GM21737 (cell line): ENCODE data around the gene MTERF4.

Experiments used
- ATAC-seq: cut with Tn5 transposase; IDR thresholded peaks from one replicate; pipeline ENCODE4 v1.9.1; 2021; ENCODE audit warnings: mild to moderate bottlenecking, moderate library complexity; ENCODE audit not compliant: unreplicated experiment

The MTERF4 gene

GRCh38 chr2:241091734-241092445, 10.2 kb downstream of the MTERF4 start:
- no peak for ATAC-seq

- ATAC-seq: no peak
These were observed 10.9 kb downstream of the MTERF4 start for GRCh38 chr2:241091201-241091600.

GRCh38 chr2:241088791-241089732, 13.0 kb downstream of the MTERF4 start:
- ATAC-seq: no peak

GRCh38 chr2:241088376-241088775, 13.7 kb downstream of the MTERF4 start:
- ATAC-seq: no peak

GRCh38 chr2:241087420-241088268, 14.4 kb downstream of the MTERF4 start:
- ATAC-seq: no peak

DNA sequence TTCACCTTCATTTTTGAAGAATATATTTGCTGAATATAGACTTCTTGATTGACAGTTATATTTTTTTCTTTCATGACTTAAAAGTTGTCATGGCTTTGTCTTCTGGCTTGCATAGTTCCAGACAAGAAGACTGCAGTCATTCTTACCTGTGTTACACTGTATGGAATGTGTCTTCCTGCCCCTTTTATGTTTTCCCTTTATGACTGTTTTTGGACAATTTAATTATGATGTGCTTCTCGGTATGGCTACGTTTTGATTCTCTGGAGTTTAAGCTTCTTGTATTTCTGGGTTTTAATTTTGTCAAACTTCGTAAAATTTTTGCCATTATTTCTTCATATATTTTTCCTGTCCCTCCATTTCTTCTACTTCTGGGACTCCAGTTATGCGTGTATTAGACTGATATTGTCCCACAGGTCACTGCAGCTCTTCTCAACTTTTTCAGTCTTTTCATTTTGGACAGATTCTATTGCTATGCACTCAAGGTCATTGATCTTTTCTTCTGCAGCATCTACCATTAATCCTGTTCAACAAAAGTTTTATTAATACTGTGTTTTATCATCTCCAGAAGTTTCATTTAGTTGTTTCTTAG, 17.1 kb downstream of the MTERF4 start:
- ATAC-seq: no peak

DNA sequence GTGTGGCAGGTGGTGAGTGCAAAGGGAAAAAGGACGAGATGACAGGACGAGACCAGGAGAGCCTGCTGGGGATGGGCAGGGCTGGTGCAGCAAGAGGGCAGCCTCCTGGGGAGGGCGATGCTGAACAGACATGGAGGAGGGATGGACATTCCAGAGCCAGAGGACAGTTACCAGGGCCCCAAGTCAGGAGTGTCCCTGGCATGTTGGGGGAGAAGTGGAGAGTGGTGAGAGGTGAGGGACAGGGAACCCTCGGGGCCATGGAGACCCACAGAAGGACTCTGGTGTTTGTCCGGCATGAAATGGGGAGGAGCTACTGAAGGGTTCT, 19.0 kb downstream of the MTERF4 start:
- no peak for ATAC-seq

DNA sequence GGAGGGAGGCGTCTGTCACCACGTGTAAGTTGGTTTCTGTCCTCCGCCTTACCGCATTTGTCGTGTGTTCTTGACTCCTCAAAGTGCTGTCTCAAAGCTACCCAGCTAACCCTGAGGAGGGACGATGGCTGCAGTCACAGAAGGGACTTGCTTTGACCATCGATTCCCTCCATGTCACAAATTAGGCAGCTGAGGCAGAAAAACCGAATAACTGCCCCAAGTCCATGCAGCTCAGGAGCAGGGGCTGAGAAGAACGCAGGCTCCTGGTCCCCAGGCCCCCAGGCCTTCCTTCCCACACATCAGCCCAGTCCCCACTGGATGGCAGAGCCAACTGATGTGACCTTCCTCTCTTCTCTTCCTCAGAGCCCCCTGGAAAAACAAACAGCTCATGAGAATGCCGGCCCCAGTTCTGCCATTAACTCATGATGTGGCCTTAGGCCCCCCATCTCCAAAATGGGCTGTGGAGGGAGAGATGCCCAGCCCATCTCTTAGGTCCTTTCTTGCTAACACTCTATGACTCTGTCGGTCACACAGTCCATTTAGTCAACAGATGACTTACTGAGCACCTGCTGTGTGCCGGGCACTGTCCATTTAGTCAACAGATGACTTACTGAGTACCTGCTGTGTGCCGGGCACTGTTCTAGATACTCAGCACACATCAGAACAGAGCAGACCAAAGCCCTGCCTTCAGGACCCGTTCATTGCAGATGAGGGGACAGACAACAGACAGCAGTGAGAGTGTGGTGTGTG, 19.6 kb downstream of the MTERF4 start:
- no peak for ATAC-seq

DNA sequence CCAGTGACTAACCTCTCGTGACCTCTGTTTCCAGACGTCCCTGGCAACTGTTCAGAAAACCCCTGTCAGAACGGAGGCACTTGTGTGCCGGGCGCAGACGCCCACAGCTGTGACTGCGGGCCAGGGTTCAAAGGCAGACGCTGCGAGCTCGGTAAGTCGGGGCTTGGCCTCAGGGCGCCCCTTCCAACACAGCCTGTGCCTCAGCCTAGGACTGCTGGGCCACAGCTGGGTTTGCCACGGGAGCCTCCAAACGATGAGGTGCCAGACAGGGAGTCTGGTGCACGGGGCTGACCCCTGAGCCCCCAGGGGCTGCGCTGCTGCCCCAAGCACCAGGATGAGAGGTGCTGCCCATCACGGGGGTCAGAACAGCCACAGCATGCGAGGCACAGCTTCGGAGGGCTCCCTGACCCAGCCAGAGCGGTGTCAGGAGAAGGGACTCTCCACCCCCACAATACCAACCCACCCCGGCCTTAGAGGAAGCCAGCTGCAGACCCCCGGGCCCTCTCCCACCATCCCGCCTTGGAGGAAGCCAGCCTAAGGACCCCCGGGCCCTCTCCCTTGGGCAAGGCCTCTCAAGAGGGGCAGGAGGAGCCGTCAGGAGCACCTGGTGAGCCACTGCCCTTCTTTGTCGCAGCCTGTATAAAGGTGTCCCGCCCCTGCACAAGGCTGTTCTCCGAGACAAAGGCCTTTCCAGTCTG, 20.3 kb downstream of the MTERF4 start:
- ATAC-seq: no peak

GRCh38 chr2:241081190-241081642, 20.9 kb downstream of the MTERF4 start:
- no peak for ATAC-seq

DNA sequence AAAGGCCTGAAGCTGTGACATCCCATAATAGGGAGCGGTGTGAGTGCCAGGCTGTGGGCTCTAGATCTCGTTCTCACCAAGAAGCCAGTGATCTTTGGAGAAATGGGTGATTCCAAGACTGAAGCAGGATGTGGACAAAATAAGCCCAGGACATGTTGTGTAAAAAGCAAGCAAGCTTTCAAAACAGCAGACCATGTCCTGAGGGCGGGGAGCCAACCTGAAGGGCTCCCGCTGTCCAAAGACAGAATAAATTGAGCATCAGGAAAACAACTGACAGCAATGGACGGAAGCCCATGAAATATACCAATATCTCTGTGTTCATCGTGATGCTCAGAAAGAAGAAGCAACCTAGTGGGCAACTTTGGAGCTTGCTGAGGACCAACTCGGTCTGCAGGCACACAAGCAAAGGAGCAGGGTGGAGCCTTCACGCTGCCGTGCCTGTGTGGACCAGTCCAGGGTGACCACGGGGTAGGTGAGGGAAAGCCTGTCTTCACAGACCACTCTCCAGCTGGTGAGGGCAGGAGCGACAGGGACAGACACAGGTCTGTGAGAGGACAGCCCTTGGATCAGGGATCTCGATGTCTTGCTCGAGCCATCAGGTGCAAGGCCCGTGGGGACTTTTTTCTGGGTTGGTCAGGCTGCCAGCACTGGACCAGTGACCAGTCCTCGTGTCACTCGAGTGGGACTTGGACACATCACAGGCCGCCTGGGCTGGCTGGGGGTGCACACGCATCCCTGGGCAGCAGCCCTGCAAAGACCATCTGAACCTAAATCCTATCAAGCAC, 21.5 kb downstream of the MTERF4 start:
- ATAC-seq: no peak

- no peak for ATAC-seq
These were observed 27.1 kb downstream of the MTERF4 start for GRCh38 chr2:241074901-241075540.

DNA sequence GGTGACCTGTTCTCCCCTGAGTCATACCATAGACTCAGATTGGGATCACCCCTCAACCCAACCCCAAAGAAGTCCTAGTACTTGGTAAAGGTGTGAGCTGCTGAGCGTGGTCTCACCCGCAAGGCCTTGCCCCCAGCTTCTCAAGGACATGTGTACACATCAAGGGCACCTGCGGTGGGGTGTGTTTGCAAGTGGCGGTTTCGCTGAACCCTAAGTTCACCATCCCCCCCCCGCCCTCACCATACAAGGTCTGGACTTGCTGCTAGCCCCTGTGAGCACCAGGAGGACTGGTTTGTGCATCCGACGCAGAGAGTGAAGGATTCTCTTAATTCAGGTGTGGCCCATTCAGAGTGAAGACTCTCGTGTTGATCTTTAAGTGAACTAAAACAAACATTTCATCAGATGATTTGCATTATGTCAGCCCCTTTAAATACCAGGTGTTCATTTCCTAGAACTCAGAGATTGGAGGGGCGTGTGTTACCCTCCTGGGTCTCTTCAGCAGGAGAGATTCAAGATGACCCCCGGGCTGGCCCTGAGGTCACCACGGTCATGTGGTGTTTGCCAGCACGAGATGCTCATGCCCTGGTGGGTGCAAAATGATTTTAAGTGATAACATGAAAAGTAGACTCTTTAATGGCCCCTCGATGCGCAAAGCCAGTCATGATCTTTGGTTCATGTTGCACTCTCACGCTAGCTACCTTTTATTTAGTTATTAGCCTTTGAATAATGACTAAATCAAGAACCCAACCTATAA, 27.8 kb downstream of the MTERF4 start:
- no peak for ATAC-seq

GRCh38 chr2:241073166-241074064, 28.7 kb downstream of the MTERF4 start:
- ATAC-seq: no peak

DNA sequence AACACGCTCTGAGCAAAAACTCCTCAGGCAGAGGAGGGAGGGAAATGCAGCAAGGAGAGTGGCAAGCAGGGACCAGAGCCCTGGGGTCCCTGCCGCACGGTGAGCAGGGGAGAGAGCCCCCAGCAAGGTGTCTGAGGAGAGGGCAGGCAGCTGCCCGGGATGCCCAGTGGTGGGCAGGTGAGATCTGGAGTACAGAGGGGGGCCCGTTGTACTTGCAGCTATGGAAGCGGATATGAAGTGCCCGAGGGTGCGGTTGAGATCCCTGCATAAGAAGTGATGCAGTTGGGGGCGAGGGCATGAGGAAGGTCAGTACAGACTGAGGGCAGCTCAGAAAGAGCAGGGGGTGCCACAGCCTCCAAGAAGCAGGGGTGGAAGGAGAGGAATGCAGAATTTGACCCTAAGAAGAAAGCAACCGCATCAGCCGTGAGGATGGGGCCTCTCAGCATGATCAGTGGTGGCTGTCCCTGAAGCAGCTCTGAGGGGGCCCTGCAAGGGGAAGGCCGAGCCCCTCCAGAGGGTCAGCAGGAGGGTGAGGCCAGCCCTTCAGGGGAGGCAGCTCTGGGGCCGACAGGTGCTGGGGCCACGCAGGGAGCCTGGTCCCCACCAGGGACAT, 29.4 kb downstream of the MTERF4 start:
- ATAC-seq: no peak

- ATAC-seq: no peak
These were observed 29.9 kb downstream of the MTERF4 start for GRCh38 chr2:241072151-241072550.
